Measurements from ENCODE around the gene MAT1A.
A peak's percentile ranks its signal among the peaks of the same experiment; 100 is the strongest.

Gene MAT1A

GRCh38 chr10:80281784-80282765 lies 7.4 kb downstream of the MAT1A start:
- DNase-seq (ENCODE audit: low spot score) = peak; percentile 51

DNA sequence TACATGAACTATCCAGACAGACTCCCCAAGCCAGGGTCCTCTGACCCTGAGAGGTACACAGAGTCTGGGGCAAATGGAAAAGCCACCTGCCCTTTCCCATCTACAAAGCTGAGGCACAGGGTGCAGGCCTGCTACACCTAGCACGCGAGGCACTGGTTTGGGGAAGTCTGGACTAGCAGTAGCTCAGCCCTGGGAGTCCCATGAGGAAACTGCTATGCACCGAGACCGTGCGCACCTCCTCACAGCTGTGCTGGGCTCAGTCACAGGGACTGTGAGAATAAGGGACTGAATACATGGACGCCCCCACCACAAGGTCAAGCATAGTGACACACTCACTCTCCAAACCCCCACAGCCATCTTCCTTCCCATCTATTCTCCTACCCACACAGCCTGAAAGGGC lies 8.2 kb downstream of the MAT1A start:
- no peak for DNase-seq (ENCODE audit: low spot score)

- no peak for DNase-seq (ENCODE audit: low spot score)
Measured at GRCh38 chr10:80280071-80280800, 9.2 kb downstream of the MAT1A start.

- no peak for DNase-seq (ENCODE audit: low spot score)
Measured at GRCh38 chr10:80279146-80279545, 10.3 kb downstream of the MAT1A start.

DNA sequence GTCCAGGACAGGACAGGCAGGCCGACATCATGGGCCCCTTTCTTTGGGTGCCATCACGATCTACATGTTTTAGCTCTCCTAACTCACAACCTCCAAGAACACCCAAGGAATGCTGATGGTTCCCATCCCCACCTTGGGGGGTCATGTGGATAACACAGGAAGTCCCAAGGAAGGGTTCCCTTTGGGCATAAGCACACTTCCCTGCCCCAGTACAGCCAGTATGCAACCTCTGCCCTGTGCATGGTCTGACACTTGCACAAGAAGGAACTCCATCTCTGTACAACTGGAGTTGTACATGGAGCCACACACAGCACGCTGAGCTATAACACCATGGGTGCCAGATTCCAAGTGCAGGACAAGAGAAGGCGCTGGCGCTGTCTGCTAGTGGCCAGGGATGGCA lies 11.0 kb downstream of the MAT1A start:
- no peak for DNase-seq (ENCODE audit: low spot score)

DNA sequence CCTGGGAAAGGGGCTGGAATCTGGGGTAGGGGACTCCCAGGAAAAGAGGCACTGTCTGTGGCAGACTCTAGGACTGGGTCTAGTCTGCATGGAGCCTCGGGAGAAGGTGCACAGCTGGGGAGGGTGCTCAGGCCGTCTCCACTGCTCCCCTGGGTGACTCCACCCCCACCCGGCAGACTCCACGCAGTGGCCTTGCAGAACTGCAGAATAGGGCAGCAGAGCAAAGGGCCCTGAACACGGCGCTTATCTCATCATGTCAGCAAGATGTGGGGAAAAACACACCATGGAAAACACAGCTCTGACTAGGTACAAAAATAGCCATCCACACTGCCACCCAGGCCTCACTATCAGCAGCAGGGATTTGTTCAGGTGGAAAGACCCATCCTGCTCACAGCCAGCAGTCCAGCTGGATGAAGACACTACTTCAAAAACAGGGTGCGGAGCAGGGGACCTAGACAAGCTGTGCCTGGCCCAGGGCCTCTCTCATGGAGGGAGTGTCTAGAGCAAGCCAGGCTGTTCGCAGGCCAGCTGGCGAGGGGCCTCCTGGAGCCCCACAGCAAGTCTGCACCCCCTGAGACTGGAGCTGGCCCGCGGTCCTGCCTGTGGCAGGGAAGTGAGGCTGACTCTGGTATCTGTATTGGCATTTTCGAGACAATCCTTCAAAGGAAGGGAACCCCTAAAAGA lies 11.7 kb downstream of the MAT1A start:
- DNase-seq (ENCODE audit: low spot score) = no peak

DNA sequence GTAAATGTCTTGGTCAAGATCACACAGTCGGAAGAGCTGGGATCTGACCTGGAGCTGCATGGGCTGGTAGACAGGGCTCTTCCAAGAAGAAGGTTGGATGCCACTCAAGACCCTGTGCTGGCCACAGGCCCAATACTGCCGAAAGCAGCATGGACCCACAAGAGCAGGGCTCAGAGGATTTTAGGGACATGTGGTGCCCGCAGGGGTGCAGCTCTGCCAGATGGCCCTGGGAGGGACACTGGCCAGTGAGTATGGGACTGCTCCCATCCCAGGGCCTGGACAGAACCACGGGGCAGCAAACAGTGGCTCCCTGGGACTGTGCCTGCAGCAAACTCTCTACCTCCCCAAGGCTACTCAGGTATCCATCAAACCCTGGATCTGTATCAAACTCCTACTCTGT lies 12.4 kb downstream of the MAT1A start:
- no peak for DNase-seq (ENCODE audit: low spot score)

- no peak for DNase-seq (ENCODE audit: low spot score)
Measured at GRCh38 chr10:80276335-80276734, 13.1 kb downstream of the MAT1A start.

DNA sequence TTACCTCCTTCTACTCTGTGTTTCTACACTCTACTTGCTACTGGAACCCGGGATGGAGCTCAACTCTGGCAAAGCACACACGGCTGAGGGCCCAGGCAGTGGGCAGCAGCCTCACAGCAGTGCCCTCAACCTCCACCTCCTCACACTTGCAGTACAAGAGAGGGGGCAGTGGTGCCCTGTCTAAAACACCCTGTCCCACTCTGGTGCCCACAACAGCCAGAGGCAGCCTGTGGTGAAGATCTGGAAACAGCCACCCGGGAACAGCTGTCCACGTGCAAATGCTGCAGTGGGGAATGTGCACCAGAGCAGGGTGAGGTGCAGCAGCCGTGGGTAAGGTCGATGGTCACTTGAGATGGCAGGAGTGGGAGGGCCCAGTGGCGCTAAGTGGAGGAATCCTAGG lies 13.7 kb downstream of the MAT1A start:
- no peak for DNase-seq (ENCODE audit: low spot score)

DNA sequence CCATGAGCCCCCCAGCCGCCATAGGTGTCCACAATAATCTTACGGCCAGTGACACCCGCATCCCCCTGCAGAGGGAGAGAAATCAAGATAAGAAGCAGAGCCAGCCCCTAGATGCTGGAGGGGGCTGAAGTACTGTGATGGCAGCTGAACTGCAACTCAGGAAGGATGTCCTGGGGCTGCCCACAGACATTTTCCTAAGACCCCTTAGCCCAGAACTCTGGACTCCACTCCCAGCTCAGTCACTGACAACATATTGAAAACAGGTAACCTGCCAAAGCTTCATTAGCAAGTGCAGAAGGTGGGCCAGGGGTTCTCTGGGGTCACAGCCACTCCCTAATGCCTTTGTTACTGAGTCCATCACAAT lies 14.3 kb downstream of the MAT1A start:
- no peak for DNase-seq (ENCODE audit: low spot score)

- no peak for DNase-seq (ENCODE audit: low spot score)
Measured at GRCh38 chr10:80274396-80275134, 14.9 kb downstream of the MAT1A start.

- no peak for DNase-seq (ENCODE audit: low spot score)
Measured at GRCh38 chr10:80273523-80274170, 15.8 kb downstream of the MAT1A start.

GRCh38 chr10:80272793-80273522 lies 16.5 kb downstream of the MAT1A start:
- peak; percentile 53 for DNase-seq (ENCODE audit: low spot score)

DNA sequence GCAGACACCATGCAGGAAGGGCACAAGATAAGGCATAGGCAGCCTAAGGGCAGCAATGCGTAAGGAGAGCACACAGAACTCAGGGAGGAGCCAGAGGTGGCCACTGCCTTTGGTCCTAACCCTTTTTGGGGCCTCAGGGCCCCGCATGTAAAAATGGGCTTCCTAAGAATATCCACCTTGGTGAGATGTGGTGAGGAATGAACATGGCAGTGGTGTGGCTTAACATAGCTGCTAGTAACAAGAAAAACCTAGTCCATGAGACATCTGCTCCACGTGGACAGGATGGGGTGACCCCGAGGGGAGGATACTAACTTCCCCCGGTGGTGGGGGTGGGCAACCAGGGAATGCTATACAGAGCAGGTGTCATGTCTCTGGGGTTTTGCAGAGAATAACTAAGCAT lies 18.0 kb downstream of the MAT1A start:
- no peak for DNase-seq (ENCODE audit: low spot score)

DNA sequence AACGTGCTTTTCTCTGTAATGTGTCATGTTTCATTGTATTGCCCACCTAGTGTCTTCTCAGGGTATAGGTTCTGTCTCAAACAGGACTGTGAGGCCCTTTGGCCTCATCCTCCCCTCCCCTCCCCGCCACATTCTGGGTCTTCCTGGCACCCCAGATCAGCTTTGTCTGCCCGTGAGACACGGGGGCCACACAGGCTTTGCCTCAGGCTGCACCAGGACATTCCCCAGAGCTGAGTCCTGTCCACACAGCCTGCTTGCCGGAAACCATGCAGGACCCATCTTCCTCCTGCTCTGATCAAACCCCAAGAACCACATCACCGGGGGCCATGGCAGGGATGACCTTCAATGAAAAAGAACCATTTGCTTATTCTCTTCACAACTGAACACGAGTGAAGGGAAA lies 18.6 kb downstream of the MAT1A start:
- no peak for DNase-seq (ENCODE audit: low spot score)

GRCh38 chr10:80268938-80269588 lies 20.4 kb downstream of the MAT1A start:
- DNase-seq (ENCODE audit: low spot score) = no peak

GRCh38 chr10:80268266-80268665 lies 21.2 kb downstream of the MAT1A start:
- DNase-seq (ENCODE audit: low spot score) = no peak

DNA sequence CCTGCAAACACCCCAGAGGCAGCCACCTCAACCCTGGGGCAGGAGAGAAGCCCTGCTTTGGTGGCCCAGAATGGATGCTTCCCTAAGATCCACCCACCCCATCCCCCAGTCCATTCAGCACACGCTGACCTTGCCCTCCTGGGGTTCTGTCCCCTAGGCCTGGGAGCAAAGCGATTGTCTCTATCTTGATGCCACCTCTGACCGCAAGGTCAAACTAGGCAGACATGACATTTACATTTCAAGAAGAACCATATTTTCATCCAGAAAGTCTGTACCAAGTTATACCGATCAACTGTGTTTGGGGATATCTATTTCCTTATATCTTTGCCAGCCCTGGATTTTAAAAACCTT lies 23.0 kb downstream of the MAT1A start:
- no peak for DNase-seq (ENCODE audit: low spot score)

GRCh38 chr10:80265740-80266512 lies 23.5 kb downstream of the MAT1A start:
- no peak for DNase-seq (ENCODE audit: low spot score)

All from HuH-7 (cell line).